Natural killer cell (primary cell): ENCODE data around the gene PSMD6. TPM values are rescaled to one million over a fixed set of nuclear protein-coding genes. Genes with fewer than 3 reads are reported as not detected.

ENCODE experiments used
- ATAC-seq, 3 donors: fragments of 150-1000 bp in 2 of 3; fragments of 200-7000 bp in 1 of 3; cut with Tn5 transposase; 1 replicate in 1 of 3; 2 replicates in 2 of 3; pipeline ENCODE4 v1.10.0; 2021; ENCODE audit warnings: mild to moderate bottlenecking in 2 of 3, moderate library complexity in 2 of 3
- DNase-seq, 2 donors: peaks; one replicate each; pipeline versions ENCODE4 v3.0.0 to v3.0.0-alpha.2; 2013 to 2021; ENCODE audit warnings: mixed read lengths in 1 of 2
- H3K27ac ChIP-seq: one replicate; pipeline ENCODE4 v1.5.1; 2013; ENCODE audit warnings: mild to moderate bottlenecking, low read length
- H3K27me3 ChIP-seq: one replicate; pipeline ENCODE4 v1.6.1; 2013; ENCODE audit warnings: low read length; ENCODE audit not compliant: control insufficient read depth, insufficient read depth
- H3K36me3 ChIP-seq: one replicate; pipeline ENCODE4 v1.6.1; 2013; ENCODE audit warnings: low read length; ENCODE audit not compliant: control insufficient read depth, insufficient read depth
- H3K4me1 ChIP-seq: one replicate; pipeline ENCODE4 v1.6.1; 2013; ENCODE audit warnings: low read length; ENCODE audit not compliant: control insufficient read depth, insufficient read depth
- H3K4me3 ChIP-seq: one replicate; pipeline ENCODE4 v1.5.1; 2013; ENCODE audit warnings: low read length
- H3K9me3 ChIP-seq: one replicate; pipeline ENCODE4 v1.6.1; 2013; ENCODE audit warnings: low read length; ENCODE audit not compliant: control insufficient read depth, insufficient read depth
- H3K27ac Mint-ChIP-seq, 2 donors: one replicate each; pipeline ENCODE4 v1.8.0; 2022; ENCODE audit warnings: mild to moderate bottlenecking in 2 of 2, mixed read lengths in 2 of 2, moderate library complexity in 1 of 2
- H3K27me3 Mint-ChIP-seq, 2 donors: one replicate each; pipeline ENCODE4 v1.8.0; 2022; ENCODE audit warnings: low read depth in 2 of 2, mixed read lengths in 2 of 2
- H3K36me3 Mint-ChIP-seq: one replicate; pipeline ENCODE4 v1.8.0; 2022; ENCODE audit warnings: mixed read lengths
- H3K4me1 Mint-ChIP-seq, 2 donors: one replicate each; pipeline ENCODE4 v1.8.0; 2022; ENCODE audit warnings: mixed read lengths in 2 of 2
- H3K4me3 Mint-ChIP-seq: one replicate; pipeline ENCODE4 v1.8.0; 2022; ENCODE audit warnings: mild to moderate bottlenecking, moderate library complexity, mixed read lengths
- H3K9me3 Mint-ChIP-seq, 2 donors: one replicate each; pipeline ENCODE4 v1.8.0; 2022; ENCODE audit warnings: mixed read lengths in 2 of 2
- WGBS: methylation state at CpG from one replicate; pipeline ENCODE4 v1.1.7; 2013; ENCODE audit warnings: missing lambda C conversion rate; ENCODE audit not compliant: insufficient coverage; 5-methylcytosine and 5-hydroxymethylcytosine counted together
- intact Hi-C: fragments of 100-400 bp; cut with micrococcal nuclease; formaldehyde crosslinking; loops from one replicate; pipeline ENCODE4 v1.14.2; 2022
- total RNA-seq, 4 donors: library from RNA; stranded (reverse); fragments of 120-200 nt in 1 of 4; gene quantifications; one replicate each; pipeline versions ENCODE4 v1.2.3 to v1.2.4, GENCODE V29; 2013 to 2022
- TF ChIP-seq, protein P1 (sequence below): fragments of 200-600 bp; IDR thresholded peaks from one replicate; pipeline ENCODE4 v1.8.0; 2022; ENCODE audit warnings: antibody characterized with exemption

Gene PSMD6
- total RNA-seq, 3 donors from 2014 or later (not counting 1 experiment from before 2014, with no cell fraction given), result 84.4 to 105 (median 102) TPM

DNA sequence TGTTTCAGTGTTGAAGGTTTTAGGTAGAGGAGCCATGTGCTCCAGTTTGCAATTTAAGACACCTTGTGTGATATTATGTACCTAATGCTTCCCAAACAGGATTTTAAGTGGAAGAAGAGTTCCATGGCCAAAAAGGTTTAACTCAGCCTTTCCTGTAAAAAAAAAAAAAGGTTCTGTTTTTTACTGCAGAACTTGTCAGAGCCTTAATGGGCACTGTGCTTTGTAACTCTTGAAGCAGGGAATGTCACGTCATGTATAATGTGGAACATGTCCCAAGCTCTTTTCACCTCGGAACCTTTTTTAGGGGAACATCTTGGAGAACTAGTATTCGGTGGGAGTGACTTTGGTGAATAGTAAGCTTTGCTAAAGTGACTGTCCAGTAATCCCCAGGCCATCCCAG is 31.6 kb downstream of the PSMD6 start:
- WGBS, result 96% methylated on average over 3 of the region's 3 CpGs
- intact Hi-C loops, result no loop called here

DNA sequence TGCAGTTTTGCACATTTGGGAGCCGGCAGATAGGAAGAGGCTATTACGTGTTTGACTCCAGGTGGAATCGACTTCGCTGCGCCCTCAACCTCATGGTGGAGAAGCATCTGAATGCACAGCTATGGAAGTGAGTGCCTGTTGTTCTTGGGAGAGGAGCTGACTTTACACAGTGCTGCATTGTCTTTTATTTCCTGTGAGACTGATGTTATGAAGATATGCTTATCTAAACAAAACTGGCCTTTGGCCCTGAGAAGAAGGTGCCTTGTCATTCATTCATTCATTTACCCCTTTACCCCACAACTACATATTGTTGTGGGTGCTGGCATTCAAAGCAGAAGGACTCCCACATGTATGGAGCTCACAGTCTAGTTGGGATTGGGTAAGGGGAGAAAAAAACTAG is 32.6 kb downstream of the PSMD6 start:
- Mint-ChIP-seq H3K36me3 (peaks cover 20% of the 10 kb centered on the region), H3K9me3 (no peaks in the 10 kb centered on the region), H3K4me3 (no peak overlapping the region), H3K27ac (peak overlapping the region; percentile 15 to 45), H3K27me3 (no peaks in the 10 kb centered on the region), H3K4me1 (peaks cover 15 to 23% of the 10 kb centered on the region in 2 donors)
- Histone ChIP-seq H3K27ac (no peak overlapping the region), H3K27me3 (no peaks in the 10 kb centered on the region), H3K36me3 (peaks cover 90% of the 10 kb centered on the region), H3K9me3 (no peaks in the 10 kb centered on the region), H3K4me1 (peaks cover 3% of the 10 kb centered on the region), H3K4me3 (no peak overlapping the region)
- WGBS, result 98% methylated on average over 5 of the region's 5 CpGs
- ATAC-seq, result no peak
- intact Hi-C loops, result no loop called here
- DNase-seq, result no peak
- TF ChIP-seq, protein P1, sequence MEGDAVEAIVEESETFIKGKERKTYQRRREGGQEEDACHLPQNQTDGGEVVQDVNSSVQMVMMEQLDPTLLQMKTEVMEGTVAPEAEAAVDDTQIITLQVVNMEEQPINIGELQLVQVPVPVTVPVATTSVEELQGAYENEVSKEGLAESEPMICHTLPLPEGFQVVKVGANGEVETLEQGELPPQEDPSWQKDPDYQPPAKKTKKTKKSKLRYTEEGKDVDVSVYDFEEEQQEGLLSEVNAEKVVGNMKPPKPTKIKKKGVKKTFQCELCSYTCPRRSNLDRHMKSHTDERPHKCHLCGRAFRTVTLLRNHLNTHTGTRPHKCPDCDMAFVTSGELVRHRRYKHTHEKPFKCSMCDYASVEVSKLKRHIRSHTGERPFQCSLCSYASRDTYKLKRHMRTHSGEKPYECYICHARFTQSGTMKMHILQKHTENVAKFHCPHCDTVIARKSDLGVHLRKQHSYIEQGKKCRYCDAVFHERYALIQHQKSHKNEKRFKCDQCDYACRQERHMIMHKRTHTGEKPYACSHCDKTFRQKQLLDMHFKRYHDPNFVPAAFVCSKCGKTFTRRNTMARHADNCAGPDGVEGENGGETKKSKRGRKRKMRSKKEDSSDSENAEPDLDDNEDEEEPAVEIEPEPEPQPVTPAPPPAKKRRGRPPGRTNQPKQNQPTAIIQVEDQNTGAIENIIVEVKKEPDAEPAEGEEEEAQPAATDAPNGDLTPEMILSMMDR, result no peak

More for the DNA sequence above, 31.6 kb downstream of the PSMD6 start:
- Histone ChIP-seq H3K36me3 (peaks cover 92% of the 10 kb centered on the region), H3K4me3 (no peak overlapping the region), H3K27me3 (no peaks in the 10 kb centered on the region), H3K4me1 (no peaks in the 10 kb centered on the region), H3K27ac (no peak overlapping the region), H3K9me3 (no peaks in the 10 kb centered on the region)
- ATAC-seq (no peak), DNase-seq (no peak)
- Mint-ChIP-seq H3K9me3 (no peaks in the 10 kb centered on the region), H3K27ac (peak overlapping the region; percentile 15 to 55), H3K36me3 (peaks cover 30% of the 10 kb centered on the region), H3K4me3 (no peak overlapping the region), H3K4me1 (peaks cover 15 to 17% of the 10 kb centered on the region in 2 donors), H3K27me3 (no peaks in the 10 kb centered on the region)
- TF ChIP-seq, protein P1, result no peak

DNA sequence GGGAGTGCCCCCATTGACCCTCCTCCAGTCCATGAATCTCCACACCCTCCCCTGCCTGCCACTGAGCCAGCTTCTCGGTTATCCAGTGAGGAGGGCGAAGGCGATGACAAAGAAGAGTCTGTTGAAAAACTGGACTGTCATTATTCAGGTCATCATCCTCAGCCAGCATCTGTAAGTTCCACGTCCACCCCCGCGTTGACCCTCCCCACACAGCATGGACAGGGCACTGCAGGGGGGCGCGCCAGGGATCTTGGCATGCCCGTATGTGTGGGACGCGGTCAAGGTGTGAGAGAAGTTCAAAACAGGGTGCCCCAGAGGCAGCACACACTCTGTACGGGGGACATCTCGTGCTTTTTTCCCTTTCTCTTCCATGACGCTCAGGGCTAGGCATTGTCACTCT is 33.1 kb downstream of the PSMD6 start:
- ATAC-seq (no peak), DNase-seq (no peak)
- Histone ChIP-seq H3K27me3 (no peaks in the 10 kb centered on the region), H3K36me3 (peaks cover 90% of the 10 kb centered on the region), H3K9me3 (no peaks in the 10 kb centered on the region), H3K4me3 (no peak overlapping the region), H3K27ac (no peak overlapping the region), H3K4me1 (peaks cover 3% of the 10 kb centered on the region)
- H3K9me3 Mint-ChIP-seq, result no peaks in the 10 kb centered on the region
- peaks cover 20 to 28% of the 10 kb centered on the region in 2 donors for H3K4me1 Mint-ChIP-seq
- intact Hi-C loops, result no loop called here
- H3K4me3 Mint-ChIP-seq, result no peak overlapping the region
- 98% methylated on average over 14 of the region's 14 CpGs for WGBS
- TF ChIP-seq, protein P1, result no peak
- H3K27ac Mint-ChIP-seq, result peak overlapping the region; percentile 15 to 45
- no peaks in the 10 kb centered on the region for H3K27me3 Mint-ChIP-seq
- peaks cover 15% of the 10 kb centered on the region for H3K36me3 Mint-ChIP-seq

DNA sequence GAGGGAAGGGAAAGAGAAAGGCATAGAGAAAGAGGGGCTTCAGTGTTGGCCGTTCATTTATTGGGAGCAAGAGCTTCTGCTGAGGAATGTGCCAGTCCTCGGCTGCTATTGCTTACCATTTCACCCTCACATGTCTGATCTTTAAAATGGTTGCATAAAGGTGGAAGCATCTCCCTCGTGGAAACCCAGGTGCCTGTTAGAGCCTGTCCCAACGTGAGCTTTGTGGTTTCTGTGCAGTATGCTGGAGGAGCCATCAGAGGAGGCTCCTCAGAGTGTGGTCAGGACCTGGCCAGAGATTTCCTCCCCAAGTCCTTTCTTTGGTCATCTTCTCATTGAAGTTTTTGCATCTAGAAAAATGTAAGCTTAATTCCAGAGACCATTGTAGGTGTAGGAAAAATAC is 34.4 kb downstream of the PSMD6 start:
- no peaks in the 10 kb centered on the region for H3K27me3 Mint-ChIP-seq
- no peak overlapping the region for H3K4me3 ChIP-seq
- H3K4me1 Mint-ChIP-seq, result peaks cover 29 to 38% of the 10 kb centered on the region in 2 donors
- TF ChIP-seq, protein P1, result no peak
- no peaks in the 10 kb centered on the region for H3K27me3 ChIP-seq
- ATAC-seq (no peak), DNase-seq (no peak)
- H3K4me3 Mint-ChIP-seq, result no peak overlapping the region
- H3K9me3 ChIP-seq, result no peaks in the 10 kb centered on the region
- H3K36me3 ChIP-seq, result peaks cover 90% of the 10 kb centered on the region
- intact Hi-C loops, result no loop called here
- H3K27ac Mint-ChIP-seq, result peak overlapping the region in 1 of 2 donors; percentile 3
- H3K4me1 ChIP-seq, result peaks cover 3% of the 10 kb centered on the region
- H3K9me3 Mint-ChIP-seq, result no peaks in the 10 kb centered on the region
- 63% methylated on average over 4 of the region's 4 CpGs for WGBS
- H3K27ac ChIP-seq, result no peak overlapping the region
- peaks cover 22% of the 10 kb centered on the region for H3K36me3 Mint-ChIP-seq
